Measurements from ENCODE around the gene NUSAP1. TPM values are rescaled to one million over a fixed set of nuclear protein-coding genes. Genes with fewer than 3 reads are reported as not detected.
"Not testable (repeated sequence)": the region's sequence is repeated elsewhere in the genome, so short reads cannot be mapped to it uniquely, and the experiment has no call there.

NUSAP1 gene
- total RNA-seq, 1 donor = 10.9 TPM

- no peak for TF ChIP-seq CTCF (IDR thresholded peaks at IDR 0.05; ENCODE audit: extremely low read depth, low read depth, low read length)
- Histone ChIP-seq H3K27me3 (ENCODE audit: insufficient read depth, low read length) (no peaks in the 10 kb centered on the region), H3K4me3 (ENCODE audit: insufficient read depth, low read length) (no peak overlapping the region), H2AFZ (ENCODE audit: low read length) (no peak overlapping the region), H3K4me2 (ENCODE audit: insufficient read depth, low read length) (no peak overlapping the region), H3K9me3 (ENCODE audit: low read depth, low read length) (no peaks in the 10 kb centered on the region), H4K20me1 (ENCODE audit: insufficient read depth, low read length) (peaks cover 2% of the 10 kb centered on the region), H3K27ac (ENCODE audit: low read depth, low read length) (no peak overlapping the region), H3K4me1 (ENCODE audit: insufficient read depth, low read length) (no peaks in the 10 kb centered on the region), H3K36me3 (ENCODE audit: insufficient read depth, low read length) (peaks cover 46% of the 10 kb centered on the region), H3K79me2 (ENCODE audit: insufficient read depth, low read length) (peaks cover 10% of the 10 kb centered on the region)
- DNase-seq (ENCODE audit: insufficient read length, low spot score, missing footprints) = no peak
Observed at GRCh38 chr15:41350057-41350717, 17.5 kb downstream of the NUSAP1 start.

GRCh38 chr15:41354371-41354770 lies 21.7 kb downstream of the NUSAP1 start:
- Histone ChIP-seq H3K4me2 (ENCODE audit: insufficient read depth, low read length) (no peak overlapping the region), H3K4me3 (ENCODE audit: insufficient read depth, low read length) (no peak overlapping the region), H3K36me3 (ENCODE audit: insufficient read depth, low read length) (peaks cover 55% of the 10 kb centered on the region), H3K9me3 (ENCODE audit: low read depth, low read length) (no peaks in the 10 kb centered on the region), H3K27ac (ENCODE audit: low read depth, low read length) (no peak overlapping the region), H3K4me1 (ENCODE audit: insufficient read depth, low read length) (no peaks in the 10 kb centered on the region), H3K27me3 (ENCODE audit: insufficient read depth, low read length) (no peaks in the 10 kb centered on the region), H4K20me1 (ENCODE audit: insufficient read depth, low read length) (no peaks in the 10 kb centered on the region), H2AFZ (ENCODE audit: low read length) (no peak overlapping the region), H3K79me2 (ENCODE audit: insufficient read depth, low read length) (no peaks in the 10 kb centered on the region)
- no peak for TF ChIP-seq CTCF (IDR thresholded peaks at IDR 0.05; ENCODE audit: extremely low read depth, low read depth, low read length)
- DNase-seq (ENCODE audit: insufficient read length, low spot score, missing footprints) = peak; percentile 53

- DNase-seq (ENCODE audit: insufficient read length, low spot score, missing footprints) = no peak
- peaks cover 42% of the 10 kb centered on the region for H3K36me3 ChIP-seq (ENCODE audit: insufficient read depth, low read length)
Observed at GRCh38 chr15:41367418-41367817, 34.7 kb downstream of the NUSAP1 start.

DNA sequence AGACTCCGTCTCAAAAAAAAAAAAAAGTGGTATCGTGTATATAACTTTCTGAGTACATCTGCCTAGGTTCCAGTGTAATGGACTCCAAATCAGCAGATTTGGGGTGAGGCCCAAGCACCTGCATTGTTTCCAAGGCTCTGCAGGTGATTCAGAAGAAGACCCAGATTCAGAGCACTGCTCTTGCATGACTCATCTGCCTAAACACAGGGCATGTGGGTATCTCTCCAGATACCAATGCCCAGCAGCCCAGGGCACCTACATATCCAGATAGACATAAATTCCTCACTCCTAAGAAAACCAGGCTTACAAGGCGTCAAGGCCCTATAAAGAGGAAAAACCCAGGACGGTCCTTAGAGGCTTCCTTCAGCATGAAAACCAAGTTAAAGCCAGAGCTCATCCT lies 45.3 kb downstream of the NUSAP1 start:
- Histone ChIP-seq H3K4me1 (ENCODE audit: insufficient read depth, low read length) (no peaks in the 10 kb centered on the region), H2AFZ (ENCODE audit: low read length) (no peak overlapping the region), H3K4me2 (ENCODE audit: insufficient read depth, low read length) (no peak overlapping the region), H3K27me3 (ENCODE audit: insufficient read depth, low read length) (no peaks in the 10 kb centered on the region), H4K20me1 (ENCODE audit: insufficient read depth, low read length) (no peaks in the 10 kb centered on the region), H3K36me3 (ENCODE audit: insufficient read depth, low read length) (peaks cover 29% of the 10 kb centered on the region), H3K9me3 (ENCODE audit: low read depth, low read length) (no peaks in the 10 kb centered on the region), H3K27ac (ENCODE audit: low read depth, low read length) (no peak overlapping the region), H3K4me3 (ENCODE audit: insufficient read depth, low read length) (no peak overlapping the region), H3K79me2 (ENCODE audit: insufficient read depth, low read length) (no peaks in the 10 kb centered on the region)
- TF ChIP-seq CTCF (IDR thresholded peaks at IDR 0.05; ENCODE audit: extremely low read depth, low read depth, low read length) = no peak
- DNase-seq (ENCODE audit: insufficient read length, low spot score, missing footprints) = peak; percentile 45

More at GRCh38 chr15:41367418-41367817, 34.7 kb downstream of the NUSAP1 start:
- H2AFZ ChIP-seq (ENCODE audit: low read length) = no peak overlapping the region
- no peaks in the 10 kb centered on the region for H3K9me3 ChIP-seq (ENCODE audit: low read depth, low read length)
- H3K4me3 ChIP-seq (ENCODE audit: insufficient read depth, low read length) = no peak overlapping the region
- no peaks in the 10 kb centered on the region for H3K27me3 ChIP-seq (ENCODE audit: insufficient read depth, low read length)
- H3K4me2 ChIP-seq (ENCODE audit: insufficient read depth, low read length) = no peak overlapping the region
- H3K79me2 ChIP-seq (ENCODE audit: insufficient read depth, low read length) = no peaks in the 10 kb centered on the region
- H3K27ac ChIP-seq (ENCODE audit: low read depth, low read length) = no peak overlapping the region
- TF ChIP-seq CTCF (IDR thresholded peaks at IDR 0.05; ENCODE audit: extremely low read depth, low read depth, low read length) = no peak
- H3K4me1 ChIP-seq (ENCODE audit: insufficient read depth, low read length) = no peaks in the 10 kb centered on the region
- H4K20me1 ChIP-seq (ENCODE audit: insufficient read depth, low read length) = no peaks in the 10 kb centered on the region

- peaks cover 30% of the 10 kb centered on the region for H3K36me3 ChIP-seq (ENCODE audit: insufficient read depth, low read length)
- not testable (repeated sequence) for H3K27ac ChIP-seq (ENCODE audit: low read depth, low read length); H2AFZ ChIP-seq (ENCODE audit: low read length); H3K4me2 ChIP-seq (ENCODE audit: insufficient read depth, low read length); H4K20me1 ChIP-seq (ENCODE audit: insufficient read depth, low read length); H3K9me3 ChIP-seq (ENCODE audit: low read depth, low read length); H3K4me3 ChIP-seq (ENCODE audit: insufficient read depth, low read length); H3K79me2 ChIP-seq (ENCODE audit: insufficient read depth, low read length); H3K4me1 ChIP-seq (ENCODE audit: insufficient read depth, low read length); H3K27me3 ChIP-seq (ENCODE audit: insufficient read depth, low read length)
- peak; percentile 19 for DNase-seq (ENCODE audit: insufficient read length, low spot score, missing footprints)
Observed at GRCh38 chr15:41383974-41384749, 51.5 kb downstream of the NUSAP1 start.

All from osteoblast (primary cell).